ENCODE measurements around the gene DNAJB1.

GRCh38 chr19:14492756-14493337 lies 25.4 kb downstream of the DNAJB1 start:
- TF ChIP-seq, protein P1, sequence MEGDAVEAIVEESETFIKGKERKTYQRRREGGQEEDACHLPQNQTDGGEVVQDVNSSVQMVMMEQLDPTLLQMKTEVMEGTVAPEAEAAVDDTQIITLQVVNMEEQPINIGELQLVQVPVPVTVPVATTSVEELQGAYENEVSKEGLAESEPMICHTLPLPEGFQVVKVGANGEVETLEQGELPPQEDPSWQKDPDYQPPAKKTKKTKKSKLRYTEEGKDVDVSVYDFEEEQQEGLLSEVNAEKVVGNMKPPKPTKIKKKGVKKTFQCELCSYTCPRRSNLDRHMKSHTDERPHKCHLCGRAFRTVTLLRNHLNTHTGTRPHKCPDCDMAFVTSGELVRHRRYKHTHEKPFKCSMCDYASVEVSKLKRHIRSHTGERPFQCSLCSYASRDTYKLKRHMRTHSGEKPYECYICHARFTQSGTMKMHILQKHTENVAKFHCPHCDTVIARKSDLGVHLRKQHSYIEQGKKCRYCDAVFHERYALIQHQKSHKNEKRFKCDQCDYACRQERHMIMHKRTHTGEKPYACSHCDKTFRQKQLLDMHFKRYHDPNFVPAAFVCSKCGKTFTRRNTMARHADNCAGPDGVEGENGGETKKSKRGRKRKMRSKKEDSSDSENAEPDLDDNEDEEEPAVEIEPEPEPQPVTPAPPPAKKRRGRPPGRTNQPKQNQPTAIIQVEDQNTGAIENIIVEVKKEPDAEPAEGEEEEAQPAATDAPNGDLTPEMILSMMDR (optimal IDR thresholded peaks at IDR 0.05 in 1 of 3, IDR thresholded peaks at IDR 0.05 in 1 of 3, conservative IDR thresholded peaks at IDR 0.05 in 1 of 3; ENCODE audit: extremely low read depth in 1 of 3, insufficient read depth in 2 of 3, low read length in 3 of 3), result no peak
- no peak for TF ChIP-seq EZH2 (IDR thresholded peaks at IDR 0.05; ENCODE audit: low read length)

Measured in keratinocyte (primary cell).